GM21619 (cell line): Measurements from ENCODE around the gene MLYCD.

Experiments used
- ATAC-seq: cut with Tn5 transposase; IDR thresholded peaks from one replicate; pipeline ENCODE4 v1.9.1; 2021; ENCODE audit not compliant: unreplicated experiment

MLYCD gene

DNA sequence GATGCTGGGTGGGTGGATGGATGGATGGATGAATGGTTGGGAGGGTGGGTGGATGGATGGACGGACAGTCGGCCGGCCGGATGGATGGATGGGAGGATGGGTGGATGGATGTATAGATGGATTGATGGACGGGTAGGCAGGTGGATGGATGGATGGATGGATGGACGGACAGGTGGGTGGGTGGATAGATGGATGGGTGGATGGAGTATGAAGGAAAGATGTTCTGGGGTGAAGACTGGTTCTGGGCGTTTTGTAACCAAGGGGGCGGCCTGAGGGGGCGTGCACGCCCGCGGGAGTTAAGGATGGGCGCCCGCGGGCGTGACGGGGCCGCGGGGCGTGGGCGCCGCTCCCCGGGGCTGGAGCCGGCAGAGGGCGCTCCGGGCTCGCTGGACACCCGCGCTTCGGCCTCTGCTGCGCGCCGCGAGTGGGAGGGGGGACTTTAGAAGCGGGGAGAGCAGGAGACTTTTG is 69.0 kb downstream of the MLYCD start, which contains the start of gene NECAB2:
Gene NECAB2 (plus strand): TSS at position 407 of the 468 bp plus-strand sequence. CDS start 405 bp downstream, outside the sequence.
- no peak for ATAC-seq

DNA sequence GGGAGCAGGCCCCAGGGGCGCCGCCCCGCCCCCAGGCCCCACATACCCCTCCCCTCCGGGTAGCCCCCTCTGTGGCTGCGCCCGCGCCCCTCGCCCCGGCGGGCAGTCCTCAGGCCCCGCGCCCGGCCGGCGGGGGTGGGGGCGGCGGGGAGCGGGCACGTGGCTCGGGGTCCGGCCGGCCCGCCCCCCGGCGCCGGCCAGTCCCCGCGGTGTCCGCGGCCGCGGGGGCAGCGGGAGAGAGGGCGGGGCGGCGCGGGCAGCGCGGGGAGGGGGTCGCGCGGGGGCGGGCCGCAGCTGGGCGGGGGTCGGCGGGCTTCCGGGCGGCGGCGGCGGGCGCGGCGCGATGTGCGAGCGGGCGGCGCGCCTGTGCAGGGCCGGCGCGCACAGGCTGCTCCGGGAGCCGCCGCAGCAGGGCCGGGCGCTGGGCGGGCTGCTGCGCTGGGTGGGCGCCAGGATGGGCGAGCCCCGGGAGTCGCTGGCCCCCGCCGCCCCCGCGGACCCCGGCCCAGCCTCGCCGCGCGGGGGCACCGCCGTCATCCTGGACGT is 69.5 kb downstream of the MLYCD start:
- ATAC-seq: no peak

DNA sequence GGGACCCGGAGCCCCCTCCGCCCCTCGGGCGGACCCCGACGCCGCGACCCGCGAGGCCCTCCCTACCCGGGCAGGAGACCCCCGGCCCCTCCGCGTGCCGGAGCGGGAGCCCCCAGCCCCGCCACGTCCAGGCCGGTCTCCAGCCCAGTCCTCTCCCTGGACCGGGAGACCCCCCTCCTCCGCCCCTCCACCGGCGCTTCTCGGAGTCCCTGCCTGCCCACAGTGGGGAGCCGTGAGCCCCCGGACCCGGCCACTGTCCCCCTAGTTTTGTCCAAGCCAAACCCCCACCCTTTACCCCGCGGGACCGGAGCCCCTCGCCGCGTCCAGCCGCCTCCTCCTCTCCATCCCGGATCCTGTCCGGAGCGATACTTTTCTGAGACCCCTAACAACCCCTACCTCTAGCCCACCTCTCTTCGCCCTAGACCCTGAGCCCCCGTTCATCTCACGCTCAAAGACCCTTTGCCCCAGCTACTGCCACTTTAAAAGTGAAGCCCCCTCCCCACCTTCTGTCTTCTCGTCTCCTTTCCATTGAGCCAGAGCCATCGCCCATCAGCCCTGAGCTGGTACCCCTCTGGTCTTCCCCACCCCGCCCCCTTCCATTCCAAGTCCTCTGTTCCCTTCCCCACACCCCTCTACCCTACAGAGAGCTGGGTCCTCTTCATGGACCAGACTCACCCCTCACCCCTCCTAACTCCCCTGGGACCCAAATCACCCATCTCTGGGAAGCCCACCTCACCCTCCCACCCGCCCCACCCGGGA is 70.2 kb downstream of the MLYCD start:
- no peak for ATAC-seq

DNA sequence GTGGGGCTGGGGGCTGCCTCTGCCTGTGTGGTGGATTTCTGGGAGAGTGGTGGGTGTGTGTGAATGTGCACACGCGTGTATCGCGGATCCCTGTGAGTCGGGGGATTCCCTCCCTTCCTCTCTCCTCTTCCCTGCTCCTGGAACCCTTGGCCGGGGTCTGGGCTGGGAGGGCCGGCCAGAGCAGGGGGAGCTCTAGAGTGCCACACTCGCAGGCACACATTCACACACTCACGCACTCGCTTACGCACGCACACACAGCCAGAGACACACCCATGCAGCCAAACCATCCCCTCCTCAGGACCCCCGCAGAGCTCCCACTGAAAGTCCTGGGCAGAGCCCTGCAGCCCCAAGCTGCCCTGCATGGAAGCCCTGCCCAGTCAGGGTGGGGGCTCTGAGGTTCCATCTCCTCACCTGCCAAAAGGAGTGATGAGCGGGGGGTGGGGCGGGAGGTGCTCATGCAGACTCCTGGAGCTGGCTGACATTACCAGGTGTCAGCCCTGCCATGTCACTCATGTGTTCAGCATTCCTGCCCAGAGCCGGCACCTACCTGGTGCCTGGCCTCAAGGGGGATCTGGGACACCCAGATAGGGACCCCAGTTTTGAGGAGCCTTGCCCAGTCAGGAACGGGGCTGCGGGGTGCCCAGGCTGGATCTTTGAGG is 71.0 kb downstream of the MLYCD start:
- ATAC-seq: no peak

DNA sequence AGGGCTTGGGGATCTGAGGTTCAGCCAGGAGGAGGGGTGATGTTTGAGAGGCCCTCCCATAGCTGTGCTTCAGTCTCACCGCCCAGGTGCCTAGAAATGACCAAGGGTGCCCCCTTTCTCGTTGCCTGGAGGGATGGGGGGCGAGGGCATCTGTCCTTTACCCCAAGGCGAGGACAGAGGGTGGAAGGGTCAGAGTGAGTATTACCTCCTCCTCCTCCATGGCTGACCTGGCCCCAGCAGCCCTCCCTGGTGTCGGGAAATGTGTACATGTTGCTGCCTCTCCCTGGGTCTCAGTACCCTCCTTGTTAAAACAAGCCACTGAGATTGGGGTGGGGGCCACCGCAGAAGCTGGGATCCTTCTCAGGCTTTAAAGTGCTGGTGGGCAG is 71.5 kb downstream of the MLYCD start:
- no peak for ATAC-seq

DNA sequence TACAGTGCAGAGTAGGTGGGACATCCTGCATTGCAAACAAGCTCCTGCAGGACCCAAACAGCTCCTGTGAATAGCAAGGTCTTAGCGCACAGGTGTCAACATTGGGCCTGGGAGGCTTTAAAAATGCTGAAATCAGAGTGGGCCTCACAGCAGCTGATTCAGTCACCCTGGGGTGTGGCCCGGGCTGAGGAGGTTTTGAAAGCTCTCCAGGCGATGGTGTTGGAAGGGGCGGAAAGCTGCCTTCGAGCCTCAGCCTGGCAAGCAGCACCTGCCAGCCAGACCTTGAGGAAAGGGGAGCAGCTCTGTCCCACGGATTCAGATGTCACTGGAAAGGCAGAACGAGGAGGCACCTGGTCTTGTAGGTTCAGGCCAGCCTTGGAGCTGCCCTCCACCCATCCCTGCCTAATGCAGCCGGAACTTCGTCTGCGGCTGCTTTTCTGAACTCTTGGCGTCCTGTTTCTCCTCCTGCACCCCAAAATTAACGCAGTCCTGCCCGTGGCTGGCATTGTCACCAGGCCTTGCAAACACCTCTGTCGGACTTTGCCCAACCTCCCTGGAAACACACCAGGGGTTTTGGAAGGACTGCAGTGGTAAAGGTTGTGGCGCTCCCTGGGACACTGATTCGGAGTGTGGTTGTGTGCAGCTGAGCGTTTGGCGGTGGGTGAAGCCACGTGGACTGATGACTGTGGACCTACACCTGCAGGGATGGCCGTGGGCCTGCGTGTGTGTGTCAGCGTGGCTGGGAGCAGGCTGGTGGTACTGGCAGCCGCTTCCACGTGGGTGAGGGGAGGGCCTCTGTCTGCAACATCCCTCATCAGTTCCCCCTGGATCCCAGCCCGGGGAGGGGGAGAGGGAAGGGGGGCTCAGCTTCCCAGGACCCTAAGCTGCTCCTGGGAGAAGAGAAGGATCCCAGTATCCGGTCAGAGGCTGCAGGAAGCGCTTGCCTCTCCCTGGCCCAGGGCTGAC is 72.5 kb downstream of the MLYCD start:
- ATAC-seq: no peak

DNA sequence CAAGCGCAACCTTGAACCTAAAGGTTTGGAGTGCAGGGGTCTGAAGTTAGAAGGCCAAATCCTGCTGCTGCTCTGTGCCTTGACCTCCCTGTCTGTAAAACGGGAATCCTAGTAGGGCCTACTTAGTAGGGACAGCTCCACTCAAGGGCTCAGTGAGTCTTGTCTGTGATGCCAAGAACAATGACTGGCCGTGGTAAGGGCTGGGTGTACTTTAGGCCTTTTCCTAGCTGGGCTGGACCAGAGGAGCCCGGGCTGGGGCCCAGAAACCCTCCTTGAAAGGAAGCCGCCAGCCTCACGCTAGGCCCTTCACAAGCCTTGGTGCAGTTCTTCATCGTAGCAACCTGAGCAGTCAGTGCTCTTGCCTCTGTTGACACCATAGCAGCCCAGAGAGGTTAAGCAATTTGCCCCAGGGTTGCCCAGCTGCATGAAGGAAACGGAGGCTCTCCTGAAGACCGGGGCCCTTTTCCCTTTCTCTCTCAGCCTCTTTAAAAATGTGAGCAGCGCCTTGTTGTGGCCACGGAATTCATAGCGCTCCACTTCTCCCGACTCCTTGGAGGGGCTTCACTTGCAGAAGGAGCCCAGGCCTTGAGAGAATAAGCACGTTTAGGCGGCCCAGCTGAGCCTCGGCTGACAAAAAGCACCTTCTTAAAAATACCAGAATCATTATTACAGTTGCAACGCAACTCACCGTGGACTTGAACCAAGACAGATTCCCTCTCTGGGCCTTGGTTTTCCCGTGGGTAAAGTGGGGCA is 73.5 kb downstream of the MLYCD start:
- no peak for ATAC-seq

DNA sequence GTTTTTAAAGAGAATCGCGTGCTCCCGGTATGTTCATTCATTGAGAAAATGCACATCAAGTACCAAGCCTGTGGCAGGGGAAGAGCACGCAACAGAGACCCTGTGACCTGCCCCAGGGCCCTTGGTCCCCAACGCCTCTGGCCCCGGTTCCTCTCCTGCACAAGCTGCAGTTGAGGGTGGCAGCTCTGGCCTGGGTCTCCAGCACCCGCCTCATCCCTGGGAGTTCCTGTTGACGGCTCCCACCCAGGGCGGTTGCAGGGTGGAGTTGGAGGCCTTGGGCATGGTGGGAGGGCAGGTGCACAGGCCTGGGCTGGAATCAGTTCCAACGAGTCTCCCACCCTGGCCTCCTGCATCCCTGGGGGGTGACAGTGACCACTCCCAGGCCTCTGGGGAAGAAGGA is 74.2 kb downstream of the MLYCD start:
- no peak for ATAC-seq

DNA sequence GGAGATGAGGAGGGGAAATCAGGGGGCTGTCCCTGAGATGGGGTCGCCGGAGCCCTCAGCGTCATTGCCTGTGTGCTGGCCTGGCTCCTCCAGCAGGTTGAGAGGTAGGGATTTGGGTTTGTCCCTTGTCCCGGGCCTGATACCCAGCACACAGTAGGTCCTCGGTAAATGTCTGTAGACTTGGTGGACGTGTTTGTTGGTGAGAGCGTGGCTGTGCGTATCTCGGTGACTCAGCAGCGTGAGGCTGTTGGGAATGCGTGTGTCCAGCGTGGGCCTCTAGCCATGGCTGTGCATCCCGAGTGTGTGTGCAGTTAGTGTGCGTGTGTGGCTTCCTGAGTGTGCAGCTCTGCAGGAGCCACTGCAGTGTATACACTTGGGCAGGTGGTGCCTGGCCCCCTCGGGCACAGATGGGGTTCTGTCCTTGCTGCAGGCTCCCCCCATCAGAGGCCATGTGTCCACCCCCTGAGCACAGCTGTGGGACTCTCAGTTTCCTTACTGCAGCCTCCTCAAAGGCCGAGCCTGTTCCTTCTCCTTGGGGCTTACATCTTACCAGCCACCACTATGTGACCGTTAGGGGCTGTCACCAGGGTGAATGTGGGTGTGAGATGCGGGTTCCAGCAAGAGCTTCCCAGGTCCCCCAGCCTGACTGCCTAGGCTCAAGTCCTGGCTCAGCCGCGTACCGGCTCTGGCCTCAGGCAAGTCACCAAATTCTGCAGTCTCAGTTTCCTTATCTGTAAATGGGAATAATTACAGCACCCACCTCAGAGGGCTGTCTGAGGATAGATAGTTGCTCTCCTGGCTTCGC is 74.9 kb downstream of the MLYCD start:
- no peak for ATAC-seq

DNA sequence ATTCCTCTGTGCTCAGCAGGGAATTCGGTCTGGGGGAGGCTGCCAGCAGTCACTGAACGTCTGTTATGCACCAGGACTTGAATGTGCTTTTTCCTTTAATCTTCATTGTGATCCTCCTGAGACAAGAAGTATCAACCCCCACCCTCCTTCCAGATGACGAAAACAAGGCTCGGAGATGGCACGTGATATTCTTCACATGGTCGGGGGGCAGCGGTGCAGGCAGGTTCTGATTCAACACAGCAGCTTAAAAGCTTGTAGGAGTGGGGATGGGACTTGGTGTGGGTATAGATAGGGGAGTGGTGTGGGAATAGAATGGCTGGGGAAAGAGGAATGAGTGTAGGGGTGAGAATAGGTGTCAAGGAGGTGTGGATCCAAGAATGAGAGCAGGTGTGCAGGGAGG is 75.6 kb downstream of the MLYCD start:
- ATAC-seq: no peak

DNA sequence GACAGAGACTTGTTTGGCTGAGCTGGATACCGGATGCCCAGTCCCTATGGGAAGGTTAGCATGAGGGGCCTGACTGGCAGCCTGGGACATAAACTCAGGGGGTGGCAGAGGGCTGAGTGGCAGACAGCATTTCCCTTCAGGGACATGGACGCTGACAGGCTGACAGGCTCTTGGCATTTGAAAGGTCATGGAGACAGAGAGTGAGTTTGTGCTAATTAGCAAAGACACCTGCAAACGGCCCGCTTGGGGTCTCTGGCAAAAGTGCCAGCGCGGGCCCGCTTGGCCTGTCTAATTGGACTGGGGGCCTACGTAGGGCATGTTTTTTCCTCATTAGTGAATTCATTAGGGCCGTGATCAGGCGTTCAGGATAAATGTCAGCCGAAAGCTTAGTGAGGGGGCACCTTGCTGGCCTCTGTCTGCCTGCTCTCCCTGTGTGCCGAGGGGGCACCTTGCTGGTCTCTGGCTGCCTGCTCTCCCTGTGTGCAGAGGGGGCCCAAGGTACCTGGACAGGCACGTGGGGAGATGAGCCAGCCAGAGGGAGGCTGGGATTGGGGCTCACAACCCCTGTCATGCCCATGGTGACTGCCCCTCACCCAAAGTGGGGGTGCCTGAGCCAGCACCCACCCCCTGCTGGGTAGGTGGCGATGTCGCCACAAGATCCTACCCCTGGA is 76.8 kb downstream of the MLYCD start:
- ATAC-seq: no peak
